IMR-90 (cell line): Measurements from ENCODE around the gene TPM3. TPM values are rescaled to one million over a fixed set of nuclear protein-coding genes. Genes with fewer than 3 reads are reported as not detected.

ENCODE experiments used
- ATAC-seq: fragments of 200-7000 bp; cut with Tn5 transposase; 2 replicates; pipeline ENCODE4 v1.9.1; 2020; ENCODE audit warnings: low read depth, mild to moderate bottlenecking, moderate library complexity
- BruUV-seq: library from RNA; stranded (reverse); fragments of 400-500 nt; replicated peaks from 2 replicates; lab custom pipeline; 2021; lab: Mats Ljungman, UMichigan
- CTCF ChIA-PET: fragments of 300-600 bp; formaldehyde crosslinking; extraction: SDS; loops from one replicate; lab custom pipeline; 2021; ENCODE audit warnings: antibody characterized with exemption; lab: Yijun Ruan, JAX
- POLR2A ChIA-PET: fragments of 300-600 bp; sonication (Branson Sonifier 250); formaldehyde crosslinking; loops from one replicate; lab custom pipeline; 2022; ENCODE audit warnings: antibody characterized with exemption; ENCODE audit not compliant: unreplicated experiment; lab: Charles Lee
- DNase-seq: peaks from one replicate; pipeline ENCODE4 v3.0.0; 2013
- H2AFZ ChIP-seq: replicated peaks from 2 replicates; pipeline ENCODE3; 2013; ENCODE audit warnings: low read length, mild to moderate bottlenecking; ENCODE audit not compliant: poor library complexity
- H2AK5ac ChIP-seq: 2 replicates; pipeline ENCODE4 v1.6.1; 2013; ENCODE audit warnings: low read depth, low read length, inconsistent platforms
- H2AK9ac ChIP-seq: replicated peaks from 2 replicates; pipeline ENCODE3; 2013; ENCODE audit warnings: mild to moderate bottlenecking, low read depth, low read length, moderate library complexity; ENCODE audit not compliant: poor library complexity
- H2BK120ac ChIP-seq: 2 replicates; pipeline ENCODE4 v1.6.1; 2013; ENCODE audit warnings: low read depth, low read length, inconsistent platforms
- H2BK15ac ChIP-seq: 3 replicates; pipeline ENCODE4 v1.6.1; 2013; ENCODE audit warnings: low read depth, low read length, inconsistent platforms
- H2BK20ac ChIP-seq: 2 replicates; pipeline ENCODE4 v1.6.1; 2013; ENCODE audit warnings: low read depth, mild to moderate bottlenecking, inconsistent platforms, low read length, moderate library complexity
- H2BK5ac ChIP-seq: 2 replicates; pipeline ENCODE4 v1.6.1; 2013; ENCODE audit warnings: mild to moderate bottlenecking, low read depth, low read length, inconsistent platforms; ENCODE audit not compliant: poor library complexity, severe bottlenecking
- H3K14ac ChIP-seq: replicated peaks from 2 replicates; pipeline ENCODE4 v1.6.1; 2013; ENCODE audit warnings: low read depth, low read length, inconsistent platforms
- H3K18ac ChIP-seq: 2 replicates; pipeline ENCODE4 v1.6.1; 2013; ENCODE audit warnings: low read depth, low read length, control low read depth
- H3K23ac ChIP-seq: 2 replicates; pipeline ENCODE4 v1.6.1; 2013; ENCODE audit warnings: low read depth, low read length, inconsistent platforms
- H3K27ac ChIP-seq: 2 replicates; pipeline ENCODE4 v1.5.1; 2013; ENCODE audit warnings: mild to moderate bottlenecking, control low read depth, low read length; ENCODE audit not compliant: insufficient read depth
- H3K27me3 ChIP-seq: 2 replicates; pipeline ENCODE4 v1.6.1; 2013; ENCODE audit warnings: low read length; ENCODE audit not compliant: control insufficient read depth, insufficient read depth
- H3K36me3 ChIP-seq: 2 replicates; pipeline ENCODE4 v1.6.1; 2013; ENCODE audit warnings: low read length, mixed read lengths; ENCODE audit not compliant: control insufficient read depth, insufficient read depth
- H3K4ac ChIP-seq: 2 replicates; pipeline ENCODE4 v1.6.1; 2013; ENCODE audit warnings: low read depth, low read length, inconsistent platforms
- H3K4me1 ChIP-seq: 2 replicates; pipeline ENCODE4 v1.6.1; 2013; ENCODE audit warnings: low read length, mixed read lengths; ENCODE audit not compliant: control insufficient read depth, insufficient read depth
- H3K4me2 ChIP-seq: 2 replicates; pipeline ENCODE4 v1.6.1; 2013; ENCODE audit warnings: low read depth, mild to moderate bottlenecking, control low read depth, low read length, moderate library complexity
- H3K4me3 ChIP-seq: 2 replicates; pipeline ENCODE4 v1.5.1; 2013; ENCODE audit warnings: low read depth, mild to moderate bottlenecking, control low read depth, low read length, moderate library complexity; ENCODE audit not compliant: insufficient read depth
- H3K56ac ChIP-seq: 2 replicates; pipeline ENCODE4 v1.6.1; 2013; ENCODE audit warnings: low read length, inconsistent platforms; ENCODE audit not compliant: insufficient read depth; ENCODE audit errors: extremely low read depth
- H3K79me1 ChIP-seq, 2 experiments: 2 replicates each; pipeline ENCODE4 v1.6.1; 2013; ENCODE audit warnings: low read length in 2 of 2, inconsistent platforms in 1 of 2, low read depth in 1 of 2
- H3K9ac ChIP-seq: 2 replicates; pipeline ENCODE4 v1.6.1; 2013; ENCODE audit warnings: low read depth, low read length, control low read depth
- H3K9me1 ChIP-seq: 2 replicates; pipeline ENCODE4 v1.6.1; 2013; ENCODE audit warnings: low read length, inconsistent platforms; ENCODE audit not compliant: insufficient read depth
- H3K9me3 ChIP-seq: 2 replicates; pipeline ENCODE4 v1.6.1; 2013; ENCODE audit warnings: low read length; ENCODE audit not compliant: control insufficient read depth, insufficient read depth
- H4K20me1 ChIP-seq: 2 replicates; pipeline ENCODE4 v1.6.1; 2013; ENCODE audit warnings: low read length, inconsistent platforms; ENCODE audit not compliant: insufficient read depth
- H4K5ac ChIP-seq: 2 replicates; pipeline ENCODE4 v1.6.1; 2013; ENCODE audit warnings: mild to moderate bottlenecking, low read depth, low read length, control low read depth
- H4K8ac ChIP-seq, 2 experiments: 2 replicates each; pipeline ENCODE4 v1.6.1; 2013; ENCODE audit warnings: low read depth in 2 of 2, low read length in 2 of 2, control low read depth in 1 of 2, inconsistent platforms in 1 of 2
- H4K91ac ChIP-seq: 2 replicates; pipeline ENCODE4 v1.6.1; 2013; ENCODE audit warnings: low read depth, low read length, inconsistent platforms; ENCODE audit not compliant: insufficient read depth
- CHD1 ChIP-seq: IDR thresholded peaks from 2 replicates; pipeline ENCODE4 v1.6.1; 2012; ENCODE audit warnings: low read depth, low read length, improper control_type of control experiment
- CTCF ChIP-seq: conservative IDR thresholded peaks from 2 replicates; pipeline ENCODE4 v1.5.1; 2012; ENCODE audit warnings: mild to moderate bottlenecking, low read depth, low read length, improper control_type of control experiment
- FOS ChIP-seq: fragments of 150-350 bp; IDR thresholded peaks from 2 replicates; pipeline ENCODE4 v1.6.1; 2016; ENCODE audit warnings: low read depth, low read length
- MAFK ChIP-seq: IDR thresholded peaks from 2 replicates; pipeline ENCODE4 v1.6.1; 2012; ENCODE audit warnings: low read depth, low read length, improper control_type of control experiment
- MAZ ChIP-seq: IDR thresholded peaks from 2 replicates; pipeline ENCODE4 v1.6.1; 2012; ENCODE audit warnings: low read depth, mild to moderate bottlenecking, low read length, improper control_type of control experiment, moderate library complexity, borderline replicate concordance
- MXI1 ChIP-seq: IDR thresholded peaks from 2 replicates; pipeline ENCODE4 v1.6.1; 2012; ENCODE audit warnings: low read depth, mild to moderate bottlenecking, low read length, moderate library complexity, borderline replicate concordance
- POLR2A ChIP-seq: IDR thresholded peaks from 2 replicates; pipeline ENCODE4 v1.6.1; 2012; ENCODE audit warnings: mild to moderate bottlenecking, low read depth, low read length
- RAD21 ChIP-seq: IDR thresholded peaks from 2 replicates; pipeline ENCODE4 v1.6.1; 2012; ENCODE audit warnings: low read length, improper control_type of control experiment
- RFX5 ChIP-seq: IDR thresholded peaks from 2 replicates; pipeline ENCODE4 v1.8.0; 2012; ENCODE audit warnings: low read depth, mild to moderate bottlenecking, low read length, moderate library complexity
- SMC3 ChIP-seq: fragments of 150-350 bp; IDR thresholded peaks from 2 replicates; pipeline ENCODE4 v1.6.1; 2016; ENCODE audit warnings: low read depth, mild to moderate bottlenecking, antibody characterized with exemption, low read length, moderate library complexity
- WGBS, 2 experiments: methylation state at CpG; one replicate each; pipeline versions ENCODE4 v1.1.5 to v1.1.7; 2013; ENCODE audit warnings: missing lambda C conversion rate in 2 of 2; ENCODE audit not compliant: insufficient read length in 1 of 2; ENCODE audit errors: extremely low coverage in 2 of 2; 5-methylcytosine and 5-hydroxymethylcytosine counted together
- dilution Hi-C: fragments of 300-500 bp; cut with HindIII; formaldehyde crosslinking; loops from one replicate; pipeline ENCODE4 v1.14.3; 2018; ENCODE audit warnings: low sequenced_read_pairs; ENCODE audit not compliant: unreplicated experiment
- in situ Hi-C: fragments of 300-500 bp; cut with MboI; formaldehyde crosslinking; loops from 3 replicates; pipeline ENCODE4 v1.14.3; 2019; ENCODE audit warnings: low sequenced_read_pairs, inconsistent platforms, mixed read lengths
- intact Hi-C: fragments of 100-400 bp; cut with micrococcal nuclease; formaldehyde crosslinking; loops from 2 replicates; pipeline ENCODE4 v1.10.0; 2022
- polyA plus RNA-seq, 3 experiments: library from polyadenylated mRNA; depleted of rRNA; stranded (reverse); fragments of >200 nt; gene quantifications; 2 replicates each; pipeline ENCODE4 v1.2.3, GENCODE V29; 2012; ENCODE audit warnings: low replicate concordance in 1 of 3
- total RNA-seq: library from RNA; depleted of rRNA; stranded (reverse); fragments of >200 nt; gene quantifications from 2 replicates; pipeline ENCODE4 v1.2.3, GENCODE V29; 2012

The TPM3 gene
- total and polyA plus RNA-seq, 2 of the 4 experiments (the other 2 are of a cell fraction): 438 to 530 TPM

GRCh38 chr1:154183046-154183915, 8.6 kb downstream of the TPM3 start:
- 5% methylated on average over 10 of the region's 41 CpGs; no CpG with 5 or more reads in 1 of the 2 experiments for WGBS, 2 experiments

More at GRCh38 chr1:154183046-154183915, 8.6 kb downstream of the TPM3 start:
- ChIA-PET POLR2A (no interaction called here), CTCF (no interaction called here)
- Histone ChIP-seq H2BK15ac (no peak overlapping the region; the same call in 2 of the 3 replicates), H2BK20ac (no peak overlapping the region), H3K4me2 (peak overlapping the region; percentile 80), H3K4ac (peak overlapping the region; percentile 94), H4K8ac (peak overlapping the region; percentile 83 to 96), H2AK5ac (peak overlapping the region; percentile 96), H3K9me3 (no peaks in the 10 kb centered on the region), H3K18ac (peak overlapping the region; percentile 7; the same call in 1 of the 2 replicates), H3K56ac (peak overlapping the region; percentile 92), H3K36me3 (peaks cover 5% of the 10 kb centered on the region), H2AFZ (peak overlapping the region; percentile 99), H3K14ac (peak overlapping the region; percentile 68), H3K79me1 (peaks cover 0 to 25% of the 10 kb centered on the region in 2 experiments; a peak in 1 of 4 replicates), H4K20me1 (peaks cover 46% of the 10 kb centered on the region), H3K9me1 (peaks cover 18% of the 10 kb centered on the region), H3K9ac (peak overlapping the region; percentile 86), H4K5ac (peak overlapping the region; percentile 48), H2BK120ac (0 out of 2 replicates have a peak overlapping the region, but pooled peaks have one; percentile 43), H3K23ac (peak overlapping the region; percentile 47), H4K91ac (peak overlapping the region; percentile 95), H2BK5ac (peak overlapping the region; percentile 86), H2AK9ac (peak overlapping the region; percentile 100), H3K27me3 (no peaks in the 10 kb centered on the region), H3K27ac (peak overlapping the region; percentile 93), H3K4me3 (peak overlapping the region; percentile 87), H3K4me1 (peaks cover 12% of the 10 kb centered on the region)
- in situ Hi-C loops: no loop called here
- TF ChIP-seq FOS (no peak), RAD21 (no peak), RFX5 (no peak), POLR2A (peak; percentile 82), MAZ (peak; percentile 47; the same call in 1 of the 2 replicates), MAFK (no peak), CHD1 (no peak), SMC3 (peak; percentile 17; the same call in 1 of the 2 replicates), CTCF (0 out of 2 replicates have a peak, but pooled peaks have one; percentile 7), MXI1 (peak; percentile 56; the same call in 1 of the 2 replicates)
- dilution Hi-C loops: no loop called here
- DNase-seq (peak; percentile 94), ATAC-seq (peak; percentile 86)
- BruUV-seq: no TSS peak
- intact Hi-C loops: loop anchor here (2.0 kb wide), 1 partner anchor 192 kb away; the partner anchor contains the start of gene RPS27
